HG03108 (cell line): ENCODE data around the gene ZC3H7A.

Source experiments
- ATAC-seq: cut with Tn5 transposase; IDR thresholded peaks from one replicate; pipeline ENCODE4 v1.9.1; 2021; ENCODE audit warnings: moderate library complexity; ENCODE audit not compliant: unreplicated experiment

Gene ZC3H7A

DNA sequence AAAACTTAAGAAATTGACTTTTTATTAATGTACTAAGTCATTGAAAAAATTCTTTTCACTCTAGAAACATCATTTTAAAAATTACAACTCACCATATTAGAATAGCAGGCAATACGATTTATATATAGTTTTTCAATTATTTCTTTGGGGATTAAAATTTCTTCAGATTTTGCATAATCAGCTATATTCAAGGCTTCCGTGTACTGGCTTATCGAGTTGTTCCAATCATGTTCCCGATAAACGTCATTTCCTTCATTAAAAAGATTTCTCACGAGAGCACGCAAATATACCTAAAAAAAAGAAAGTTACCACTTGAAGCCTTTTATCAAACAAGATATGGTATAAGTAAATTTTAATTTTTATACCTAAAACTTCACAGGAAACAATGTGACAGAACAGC, 18.0 kb downstream of the ZC3H7A start:
- ATAC-seq, result no peak

DNA sequence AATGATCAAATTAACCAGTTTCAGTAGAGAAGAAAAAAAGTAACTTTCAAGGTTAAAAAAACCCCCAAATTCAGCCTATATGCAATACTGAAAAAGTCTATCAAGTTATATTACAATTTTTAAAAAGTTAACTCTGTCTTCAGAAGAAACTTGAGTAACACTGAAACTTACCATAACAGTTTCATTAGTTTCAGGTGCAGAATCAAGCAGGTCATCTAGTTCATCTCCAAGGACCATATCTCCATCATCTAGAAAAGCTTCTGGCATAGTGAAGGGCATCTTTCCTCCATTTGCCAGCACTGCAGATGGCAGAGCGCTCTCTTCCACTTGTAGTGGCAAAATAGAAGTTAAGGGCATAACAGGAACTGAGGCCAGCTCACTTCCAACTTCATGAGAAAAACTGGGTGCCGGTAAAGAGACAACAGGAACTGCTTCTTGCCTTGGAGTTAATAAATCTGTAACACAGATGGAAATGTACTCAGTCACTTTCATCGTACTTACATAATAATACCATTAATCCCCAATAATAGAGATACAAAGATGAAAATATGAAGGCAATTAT, 22.9 kb downstream of the ZC3H7A start:
- ATAC-seq, result no peak

DNA sequence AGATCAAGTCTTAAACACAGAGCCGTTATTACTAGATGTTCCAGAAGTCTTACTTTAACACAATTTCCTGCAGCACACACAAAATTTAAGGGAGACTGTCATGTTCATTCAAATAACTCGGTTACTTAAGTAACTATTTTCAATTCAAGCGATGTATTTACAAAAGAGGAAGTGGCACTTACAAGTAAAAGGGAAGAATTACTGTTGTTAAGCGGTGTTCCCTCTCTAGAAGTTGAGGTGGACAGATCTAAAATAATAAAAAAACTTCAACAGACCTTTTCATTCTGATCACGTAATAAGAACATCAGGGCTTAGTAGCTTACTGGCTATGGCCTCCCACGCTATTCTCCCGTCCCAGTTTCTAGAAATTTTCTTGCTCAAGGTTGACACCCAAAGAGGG, 28.2 kb downstream of the ZC3H7A start:
- no peak for ATAC-seq

DNA sequence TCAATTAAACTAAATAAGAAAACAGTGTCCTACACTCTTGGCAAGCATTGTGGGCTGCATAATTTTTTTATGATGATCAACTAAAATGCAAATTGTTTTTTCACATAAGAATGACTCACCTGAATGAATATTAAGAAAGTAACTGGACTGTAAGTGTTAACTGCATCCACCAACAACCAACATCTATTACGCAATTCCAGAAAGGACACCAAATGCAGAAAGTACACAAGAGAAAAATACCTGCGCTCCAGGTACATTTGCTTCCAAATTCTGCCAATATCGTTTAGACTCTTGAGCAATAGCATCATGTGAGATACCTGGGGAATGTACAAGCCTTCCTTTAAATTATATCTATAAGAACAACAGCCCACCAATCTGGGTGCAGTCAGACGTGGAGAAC, 34.6 kb downstream of the ZC3H7A start:
- ATAC-seq, result no peak

DNA sequence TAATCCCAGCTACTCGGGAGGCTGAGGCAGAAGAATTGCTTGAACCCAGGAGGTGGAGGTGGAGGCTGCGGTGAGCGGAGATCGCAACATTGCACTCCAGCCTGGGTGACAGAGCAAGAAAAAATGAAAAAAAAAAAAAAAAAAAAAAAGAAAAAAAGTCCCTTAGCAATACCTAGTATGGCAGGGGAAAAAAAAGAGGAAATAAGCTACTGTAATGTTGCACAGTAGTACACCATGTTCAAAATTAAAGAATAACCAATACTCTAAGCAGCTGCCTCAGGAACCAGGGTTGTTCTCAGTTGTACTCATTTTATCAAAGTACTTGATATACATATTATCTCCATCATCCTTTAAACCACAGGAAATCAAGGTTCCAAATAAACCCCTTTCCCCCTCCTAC, 37.1 kb downstream of the ZC3H7A start:
- ATAC-seq, result no peak

DNA sequence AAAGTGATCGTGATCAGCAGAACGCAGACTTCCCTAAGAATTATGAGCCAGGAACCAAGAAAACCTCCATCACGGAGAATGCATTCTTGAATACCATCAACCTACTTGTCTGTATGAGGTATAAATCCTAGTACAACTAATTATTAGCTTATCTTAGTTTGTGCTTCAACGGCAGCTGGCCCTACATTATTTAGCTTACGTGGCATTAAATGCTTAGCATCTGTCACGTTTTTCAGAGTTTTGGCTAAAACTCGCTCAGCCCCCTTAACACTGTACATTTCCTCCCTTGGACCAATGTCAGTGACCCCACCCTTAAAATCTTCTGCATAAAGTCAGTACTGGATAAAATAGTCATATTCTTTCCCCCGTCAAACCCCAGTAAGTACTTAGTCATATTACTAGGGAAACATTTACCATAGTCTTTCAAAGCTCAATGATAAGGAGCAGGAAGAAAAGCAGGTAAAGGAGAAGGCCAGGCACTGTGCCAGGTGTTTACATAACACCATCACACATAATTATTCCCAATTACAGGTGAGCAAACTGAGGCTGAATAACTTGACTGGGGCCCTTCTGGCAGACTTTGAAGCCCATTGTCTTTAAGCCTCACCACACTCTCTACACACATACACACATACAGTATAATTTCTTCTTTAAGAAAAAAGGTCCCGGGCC, 37.8 kb downstream of the ZC3H7A start:
- ATAC-seq, result no peak

DNA sequence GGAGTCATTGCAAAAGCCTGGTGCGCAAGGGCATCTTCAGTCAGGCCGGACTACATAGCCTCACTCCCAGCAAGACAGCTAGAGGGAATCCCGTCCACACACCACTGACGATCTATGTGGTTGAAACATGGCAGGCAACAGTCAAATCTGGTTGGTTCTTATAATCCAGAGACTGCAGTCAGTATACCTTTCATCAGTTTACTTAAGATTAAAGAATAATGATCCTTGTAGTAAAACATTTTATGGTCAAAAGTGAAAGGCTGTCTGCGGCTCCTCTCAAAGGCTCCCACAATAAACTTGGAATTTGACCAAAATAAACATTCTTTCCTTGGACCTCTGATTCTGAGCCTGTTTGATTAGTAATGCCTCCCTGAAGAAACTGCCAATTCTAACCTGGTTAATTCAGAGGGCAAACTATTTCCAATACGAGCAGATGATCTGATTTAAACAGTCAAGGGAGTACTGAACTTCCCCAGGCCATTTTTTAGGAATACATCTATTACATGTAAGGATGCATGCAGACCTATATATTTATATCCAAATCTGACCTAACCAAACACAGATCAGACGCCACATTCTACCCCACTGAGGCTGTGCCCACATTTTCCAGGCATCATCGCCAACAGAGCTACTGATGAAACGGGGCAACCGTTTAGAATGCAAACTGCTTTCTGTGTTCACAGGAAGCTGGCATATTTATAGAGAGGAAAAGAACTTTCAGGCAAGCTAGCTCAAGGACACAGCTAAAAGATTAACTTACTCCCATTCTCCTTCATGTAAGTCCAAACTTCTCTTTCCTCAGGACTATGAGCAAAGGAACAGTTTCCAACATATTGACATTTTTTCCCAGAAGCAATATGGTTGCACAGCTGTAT, 39.1 kb downstream of the ZC3H7A start:
- ATAC-seq, result no peak

DNA sequence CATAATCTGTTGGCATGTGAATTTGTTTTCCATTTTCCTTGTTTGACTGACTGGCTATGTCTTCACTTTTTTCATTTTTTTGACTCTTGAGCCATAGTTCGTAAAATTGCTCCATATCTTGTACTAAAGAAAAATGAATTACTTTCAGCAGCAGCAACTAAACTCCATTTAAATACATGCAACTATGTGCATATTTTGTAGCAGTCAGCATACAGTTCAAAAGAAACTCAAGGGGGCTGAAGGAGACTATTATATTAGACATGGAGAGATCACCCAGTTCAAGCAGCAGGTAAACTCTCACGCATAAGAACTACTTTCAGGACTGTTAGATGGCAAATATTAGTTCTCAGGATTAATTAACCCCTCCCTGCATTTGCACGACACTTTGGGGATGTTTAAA, 40.8 kb downstream of the ZC3H7A start:
- ATAC-seq, result no peak

DNA sequence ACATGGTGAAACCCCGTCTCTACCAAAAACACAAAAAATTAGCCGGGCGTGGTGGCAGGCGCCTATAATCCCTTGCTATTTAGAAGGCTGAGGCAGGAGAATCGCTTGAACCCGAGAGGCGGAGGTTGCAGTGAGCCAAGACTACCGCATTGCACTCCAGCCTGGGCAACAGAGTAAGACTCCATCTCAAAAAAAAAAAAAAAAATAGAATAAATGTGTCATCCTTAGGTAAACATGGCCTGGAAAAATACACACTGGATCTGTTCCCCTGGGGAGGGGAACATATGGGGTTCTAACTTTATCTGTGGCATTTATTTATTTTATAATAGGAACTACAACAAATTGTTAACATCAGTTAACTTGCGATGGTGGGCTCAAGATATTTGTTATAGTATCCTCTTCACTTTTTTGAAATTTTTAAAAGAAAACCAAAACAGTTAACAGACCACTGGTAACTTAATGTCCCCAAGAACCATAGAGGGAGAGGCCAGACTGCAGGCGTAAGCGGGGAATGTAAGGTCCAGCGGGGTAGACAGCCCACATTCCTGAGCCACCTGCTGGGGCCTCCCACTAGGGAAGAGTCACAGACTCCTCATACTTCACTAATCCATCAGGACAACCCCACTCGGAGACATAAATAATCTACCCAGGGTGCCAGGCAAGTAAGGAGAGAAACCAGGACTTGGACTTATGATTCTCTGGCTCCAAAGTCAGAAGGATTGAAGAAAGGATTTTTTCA, 41.9 kb downstream of the ZC3H7A start:
- ATAC-seq, result no peak

DNA sequence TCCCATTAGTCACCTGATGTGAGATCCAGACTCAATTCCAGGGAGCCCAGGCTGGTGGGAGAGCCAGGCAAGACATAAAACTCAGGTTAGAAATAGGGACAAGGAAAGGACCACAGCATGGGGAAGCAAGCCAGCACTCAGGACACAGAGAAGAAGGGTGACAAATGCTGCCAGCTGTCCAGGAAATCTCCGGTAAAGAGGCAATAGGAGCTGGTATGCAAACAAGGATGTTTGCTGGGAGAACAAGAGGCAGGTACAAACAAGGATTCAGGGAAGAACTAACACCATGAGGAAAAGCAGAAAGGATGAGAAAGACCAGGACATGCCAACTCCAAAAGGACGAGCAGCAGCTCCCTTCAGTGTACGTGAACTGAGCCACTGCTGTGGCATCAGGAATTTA, 44.2 kb downstream of the ZC3H7A start:
- no peak for ATAC-seq

DNA sequence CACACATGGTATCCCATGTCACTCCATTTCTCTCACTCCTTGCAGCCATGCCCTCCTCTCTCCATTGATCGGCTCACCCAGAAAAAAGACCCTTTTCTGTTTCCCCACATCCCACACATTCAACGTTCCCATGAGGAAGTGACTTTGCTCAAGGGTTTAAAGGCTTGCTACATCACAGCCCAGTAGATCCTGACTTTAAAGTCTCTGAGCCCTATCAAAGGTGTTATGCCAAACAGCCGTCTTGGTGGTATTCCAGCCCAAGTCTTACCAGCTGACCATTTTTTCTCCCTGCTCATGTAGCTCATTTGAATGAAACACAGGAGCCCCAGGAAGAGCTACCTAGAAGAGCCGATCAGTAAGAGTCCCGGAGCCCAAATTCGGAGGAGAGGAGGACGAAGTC, 47.0 kb downstream of the ZC3H7A start:
- ATAC-seq, result no peak

DNA sequence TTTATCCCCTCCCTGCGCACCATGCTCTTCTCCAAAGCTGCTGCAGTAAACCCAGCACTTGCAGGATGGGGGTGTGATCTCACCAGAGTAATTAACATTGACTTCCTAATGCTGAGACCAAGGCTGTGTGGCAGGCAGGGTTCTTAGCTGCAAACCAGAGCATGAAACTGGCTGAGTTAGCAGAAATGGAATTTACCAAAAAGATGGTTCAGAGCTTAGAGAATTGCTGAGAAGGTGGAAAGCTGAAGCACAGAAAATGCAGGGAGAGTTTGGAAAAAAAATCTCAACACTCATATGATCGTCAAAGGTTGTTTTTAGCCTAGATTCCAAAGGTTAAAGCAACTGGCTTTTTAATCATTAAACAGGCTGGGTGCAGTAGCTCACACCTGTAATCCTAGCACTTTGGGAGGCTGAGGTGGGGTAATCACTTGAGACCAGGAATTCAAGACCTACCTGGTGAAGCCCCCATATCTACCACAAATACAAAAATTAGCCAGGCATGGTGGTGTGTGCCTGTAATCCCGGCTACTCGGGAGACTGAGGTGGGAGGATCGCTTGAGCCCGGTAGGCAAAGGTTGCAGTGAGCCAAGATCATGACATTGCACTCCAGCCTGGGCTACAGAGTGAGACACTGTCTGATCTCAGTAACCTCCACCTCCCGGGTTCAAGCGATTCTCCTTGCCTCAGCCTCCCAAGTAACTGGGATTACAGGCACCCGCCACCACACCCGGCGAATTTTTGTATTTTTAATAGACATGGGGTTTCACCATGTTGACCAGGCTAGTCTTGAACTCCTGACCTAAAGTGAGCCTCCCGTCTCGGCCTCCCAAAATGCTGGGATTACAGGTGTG, 48.4 kb downstream of the ZC3H7A start:
- ATAC-seq, result no peak

DNA sequence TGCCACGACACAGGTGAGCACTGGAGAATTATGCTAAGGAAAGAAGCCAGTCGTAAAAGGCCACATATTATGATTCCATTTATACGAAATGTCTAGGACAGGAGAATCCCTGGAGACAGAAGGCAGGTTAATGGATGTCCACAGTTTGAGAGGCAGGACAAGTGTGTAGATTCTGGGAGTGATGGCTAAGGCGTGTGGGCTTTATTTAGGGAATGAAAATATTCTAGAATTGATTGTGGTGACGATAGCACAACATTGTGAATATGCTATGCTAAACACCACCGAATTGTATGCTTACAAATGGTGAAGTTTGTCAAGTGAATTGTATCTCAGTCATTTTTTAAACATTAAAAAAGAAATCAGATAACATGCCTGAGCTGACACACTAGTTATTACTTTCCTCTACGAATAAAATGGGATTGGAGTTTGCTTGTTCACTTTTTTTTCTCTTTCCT, 49.1 kb downstream of the ZC3H7A start:
- no peak for ATAC-seq

DNA sequence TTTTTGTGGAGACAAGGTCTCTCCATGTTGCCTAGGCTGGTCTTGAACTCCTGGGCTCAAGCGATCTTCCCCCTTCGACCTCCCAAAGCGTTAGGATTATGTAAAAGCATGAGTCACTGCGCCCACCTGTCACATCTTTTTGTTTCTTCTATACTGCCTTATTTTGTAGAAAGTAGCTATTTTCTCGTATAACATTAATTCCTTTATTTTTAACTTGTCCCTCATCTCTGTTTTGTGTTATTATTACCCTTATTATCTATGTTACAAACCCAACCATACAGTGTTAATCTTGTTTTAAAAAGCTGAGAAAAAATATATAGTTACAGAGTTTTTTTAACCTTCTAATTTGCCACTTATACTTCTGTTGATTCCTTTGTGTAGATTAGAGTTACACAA, 53.0 kb downstream of the ZC3H7A start:
- ATAC-seq, result no peak

DNA sequence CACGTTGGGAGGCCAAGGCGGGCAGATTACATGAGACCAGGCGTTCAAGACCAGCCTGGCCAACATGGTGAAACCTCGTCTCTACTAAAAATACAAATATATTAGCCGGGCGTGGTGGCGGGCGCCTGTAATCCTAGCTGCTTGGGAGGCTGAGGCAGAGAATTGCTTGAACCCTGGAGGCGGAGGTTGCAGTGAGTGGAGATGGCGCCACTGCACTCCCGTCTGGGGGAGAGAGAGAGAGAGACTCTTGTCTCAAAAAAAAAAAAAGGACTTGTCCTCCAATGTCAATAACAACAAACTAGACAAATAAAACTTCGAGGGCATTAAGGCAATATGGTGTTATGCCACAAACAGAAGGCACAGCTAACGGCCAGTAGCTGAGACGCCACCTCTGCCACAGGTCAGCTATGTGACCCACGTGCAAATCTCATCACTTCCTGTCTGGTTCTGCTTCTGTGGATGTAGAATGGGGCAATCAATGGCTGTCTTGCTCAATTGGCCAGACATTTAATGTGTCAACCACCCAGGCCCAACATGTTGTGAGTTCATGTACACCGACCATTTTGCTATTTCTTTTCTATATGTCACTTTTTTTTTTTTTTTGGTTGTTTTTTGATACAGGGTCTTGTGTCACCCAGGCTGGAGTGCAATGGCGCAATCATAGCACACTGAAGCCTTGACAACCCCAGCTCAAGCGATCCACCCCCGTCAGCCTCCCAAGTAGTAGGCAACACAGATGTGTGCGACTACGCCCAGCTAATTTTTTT, 53.6 kb downstream of the ZC3H7A start:
- no peak for ATAC-seq

DNA sequence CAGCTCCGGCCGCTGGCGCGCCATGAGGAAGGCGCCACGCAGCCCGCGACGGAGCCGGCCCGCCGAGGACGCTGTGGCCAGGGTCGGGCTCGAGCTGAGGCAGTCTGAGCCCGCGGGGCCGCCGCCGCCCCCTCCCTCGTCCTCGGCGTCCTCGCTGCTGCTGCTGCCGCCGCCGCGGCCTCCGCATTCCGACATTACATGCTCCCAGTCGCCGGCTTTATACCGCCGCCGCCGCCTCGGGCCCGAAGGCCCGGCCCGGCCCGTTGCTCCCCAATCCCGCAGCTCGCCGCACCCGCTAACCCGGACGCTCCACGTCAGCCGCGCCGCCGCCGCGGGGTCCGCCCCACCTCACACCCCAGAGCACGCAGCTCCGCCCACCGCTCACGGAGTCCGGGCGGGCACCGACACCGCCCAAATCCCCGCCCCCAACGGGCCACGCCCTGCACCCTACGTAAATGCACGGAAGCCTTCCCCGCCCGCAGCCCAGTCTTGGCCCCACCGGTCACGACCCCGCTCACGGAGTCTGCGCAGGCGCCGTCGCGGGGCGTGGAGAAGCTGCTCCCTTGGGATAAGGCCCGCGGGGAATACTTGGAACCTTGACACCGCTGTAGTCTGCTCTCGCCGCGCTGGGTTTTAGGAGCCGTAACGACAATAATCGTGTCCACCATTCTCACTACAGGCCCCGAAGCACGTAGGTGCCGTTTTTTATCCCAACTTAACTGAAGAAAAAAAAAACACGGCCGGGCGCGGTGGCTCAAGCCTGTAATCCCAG, 54.3 kb downstream of the ZC3H7A start, which contains the start of gene TXNDC11:
Gene TXNDC11 (minus strand): TSS at position 322 of the 772 bp plus-strand sequence. CDS start 127 bp downstream, at position 195.
- ATAC-seq, result peak; percentile 87

DNA sequence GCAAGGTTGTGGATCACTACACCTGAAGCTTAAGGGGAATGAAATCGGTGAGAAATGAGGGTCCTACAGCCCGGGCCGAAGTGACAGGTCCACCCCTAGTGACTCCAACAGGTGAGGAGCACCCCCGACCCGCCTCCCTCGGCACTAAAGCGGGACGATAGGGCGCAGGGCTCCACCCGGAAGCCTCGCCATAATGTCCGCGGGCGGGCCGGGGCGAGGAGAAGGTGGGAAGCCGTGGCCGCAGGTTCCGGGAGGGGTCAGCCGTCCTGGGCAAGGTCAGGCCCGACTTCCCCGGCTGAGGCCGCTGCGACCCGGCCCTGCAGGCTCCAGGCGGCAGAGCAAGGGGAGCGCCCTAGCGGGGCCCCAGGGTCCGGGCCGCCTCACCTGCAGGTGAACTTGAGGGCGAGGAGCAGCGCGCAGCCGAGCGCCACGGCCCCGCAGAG, 54.9 kb downstream of the ZC3H7A start:
- peak; percentile 20 for ATAC-seq

DNA sequence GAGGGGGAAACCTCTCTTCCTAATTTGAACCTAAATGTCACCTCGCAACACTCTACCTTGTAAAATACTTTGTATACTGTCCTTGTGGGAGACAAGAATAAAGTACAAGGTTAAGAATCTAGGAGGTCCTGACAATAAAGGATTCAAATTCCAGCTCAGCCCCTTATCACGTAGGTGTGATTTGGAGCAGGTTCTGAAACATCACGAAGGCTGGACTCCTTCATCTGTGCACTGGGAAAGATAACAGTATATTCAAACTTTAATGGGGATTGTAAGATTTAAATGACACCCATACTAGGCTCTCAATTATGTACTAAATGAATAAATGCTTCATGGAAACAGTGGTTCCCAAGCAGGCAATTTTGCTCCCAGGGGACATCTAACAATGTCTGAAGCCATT, 56.5 kb downstream of the ZC3H7A start:
- no peak for ATAC-seq
